H9 (cell line): Measurements from ENCODE around the gene OXSM. TPM values are rescaled to one million over a fixed set of nuclear protein-coding genes. Genes with fewer than 3 reads are reported as not detected.

Experiments used
- DNase-seq: peaks from one replicate; pipeline ENCODE4 v3.0.0-alpha.2; 2017
- H2AFZ ChIP-seq: one replicate; pipeline ENCODE4 v1.6.1; 2013; ENCODE audit warnings: mild to moderate bottlenecking, low read length, control low read depth, moderate library complexity
- H2AK5ac ChIP-seq: 2 replicates; pipeline ENCODE4 v1.6.1; 2013; ENCODE audit warnings: low read length, control low read depth, mixed read lengths; ENCODE audit not compliant: insufficient read length
- H2BK120ac ChIP-seq: one replicate; pipeline ENCODE4 v1.6.1; 2013; ENCODE audit warnings: low read depth, mild to moderate bottlenecking, low read length, control low read depth, inconsistent platforms; ENCODE audit not compliant: poor library complexity, severe bottlenecking
- H2BK12ac ChIP-seq: 2 replicates; pipeline ENCODE4 v1.6.1; 2013; ENCODE audit warnings: low read length, control low read depth, mixed read lengths, low read depth; ENCODE audit not compliant: insufficient read length
- H2BK15ac ChIP-seq: 2 replicates; pipeline ENCODE4 v1.6.1; 2013; ENCODE audit warnings: low read depth, low read length, control low read depth
- H2BK20ac ChIP-seq: one replicate; pipeline ENCODE4 v1.6.1; 2013; ENCODE audit warnings: low read depth, mild to moderate bottlenecking, low read length, control low read depth, inconsistent platforms; ENCODE audit not compliant: poor library complexity, severe bottlenecking
- H2BK5ac ChIP-seq: 2 replicates; pipeline ENCODE4 v1.6.1; 2013; ENCODE audit warnings: low read length, control low read depth, mixed read lengths; ENCODE audit not compliant: insufficient read length
- H3K14ac ChIP-seq: 2 replicates; pipeline ENCODE4 v1.6.1; 2013; ENCODE audit warnings: low read length, control low read depth; ENCODE audit not compliant: insufficient read depth
- H3K18ac ChIP-seq: 2 replicates; pipeline ENCODE4 v1.6.1; 2013; ENCODE audit warnings: low read depth, mild to moderate bottlenecking, mixed read lengths, low read length, control low read depth; ENCODE audit not compliant: insufficient read length
- H3K23ac ChIP-seq: 2 replicates; pipeline ENCODE4 v1.6.1; 2013; ENCODE audit warnings: low read length, control low read depth, mixed read lengths, low read depth; ENCODE audit not compliant: insufficient read length
- H3K23me2 ChIP-seq: 2 replicates; pipeline ENCODE4 v1.6.1; 2013; ENCODE audit warnings: low read depth, mild to moderate bottlenecking, mixed read lengths, low read length, control low read depth; ENCODE audit not compliant: insufficient read length, poor library complexity, severe bottlenecking
- H3K27ac ChIP-seq: 2 replicates; pipeline ENCODE4 v1.5.1; 2013; ENCODE audit warnings: low read length, control low read depth, mixed read lengths, low read depth; ENCODE audit not compliant: insufficient read length
- H3K27me3 ChIP-seq: 2 replicates; pipeline ENCODE4 v1.6.1; 2013; ENCODE audit warnings: low read length, control low read depth, inconsistent platforms; ENCODE audit not compliant: insufficient read depth
- H3K4ac ChIP-seq: 2 replicates; pipeline ENCODE4 v1.6.1; 2013; ENCODE audit warnings: low read depth, mild to moderate bottlenecking, control low read depth, inconsistent platforms, low read length, moderate library complexity
- H3K4me1 ChIP-seq: 2 replicates; pipeline ENCODE4 v1.6.1; 2013; ENCODE audit warnings: low read length, control low read depth, inconsistent platforms; ENCODE audit not compliant: insufficient read depth
- H3K4me2 ChIP-seq: 2 replicates; pipeline ENCODE4 v1.6.1; 2013; ENCODE audit warnings: low read length, control low read depth, mixed read lengths; ENCODE audit not compliant: insufficient read length, insufficient read depth
- H3K56ac ChIP-seq: 2 replicates; pipeline ENCODE4 v1.6.1; 2013; ENCODE audit warnings: low read depth, mild to moderate bottlenecking, mixed read lengths, low read length, control low read depth; ENCODE audit not compliant: insufficient read length
- H3K79me1 ChIP-seq: 2 replicates; pipeline ENCODE4 v1.6.1; 2013; ENCODE audit warnings: low read depth, mild to moderate bottlenecking, moderate library complexity, low read length, control low read depth, inconsistent platforms; ENCODE audit not compliant: insufficient read depth, poor library complexity, severe bottlenecking
- H3K79me2 ChIP-seq: 2 replicates; pipeline ENCODE4 v1.6.1; 2013; ENCODE audit warnings: low read length, control low read depth, inconsistent platforms; ENCODE audit not compliant: insufficient read depth
- H3K9ac ChIP-seq: 2 replicates; pipeline ENCODE4 v1.6.1; 2013; ENCODE audit warnings: low read length, control low read depth, mixed read lengths; ENCODE audit not compliant: insufficient read length; ENCODE audit errors: extremely low read depth
- H3K9me3 ChIP-seq: one replicate; pipeline ENCODE4 v1.6.1; 2013; ENCODE audit warnings: low read depth, low read length, inconsistent platforms; ENCODE audit not compliant: control insufficient read depth
- H3T11ph ChIP-seq: one replicate; pipeline ENCODE4 v1.6.1; 2013; ENCODE audit warnings: mild to moderate bottlenecking, low read length, control low read depth, inconsistent platforms
- H4K20me1 ChIP-seq: one replicate; pipeline ENCODE4 v1.6.1; 2013; ENCODE audit not compliant: control insufficient read depth, insufficient read length, insufficient read depth
- H4K5ac ChIP-seq: 2 replicates; pipeline ENCODE4 v1.6.1; 2013; ENCODE audit warnings: low read depth, mild to moderate bottlenecking, mixed read lengths, low read length, control low read depth; ENCODE audit not compliant: insufficient read length
- H4K8ac ChIP-seq: replicated peaks from 2 replicates; pipeline ENCODE4 v1.6.1; 2013; ENCODE audit warnings: low read length, control low read depth, mixed read lengths, low read depth; ENCODE audit not compliant: insufficient read length
- H4K91ac ChIP-seq: 2 replicates; pipeline ENCODE4 v1.6.1; 2013; ENCODE audit warnings: low read depth, mild to moderate bottlenecking, moderate library complexity, mixed read lengths, low read length, control low read depth; ENCODE audit not compliant: insufficient read length
- H3K27ac Mint-ChIP-seq, 3 experiments: 2 replicates in 2 of 3; 3 replicates in 1 of 3; pipeline ENCODE4 v1.8.0; 2020 to 2021; ENCODE audit warnings: mixed read lengths in 3 of 3, mild to moderate bottlenecking in 1 of 3, moderate library complexity in 1 of 3
- H3K27me3 Mint-ChIP-seq: 2 replicates; pipeline ENCODE4 v1.8.0; 2021; ENCODE audit warnings: low read depth, mild to moderate bottlenecking, moderate library complexity, mixed read lengths
- H3K36me3 Mint-ChIP-seq, 3 experiments: 2 replicates in 2 of 3; 3 replicates in 1 of 3; pipeline ENCODE4 v1.8.0; 2020 to 2021; ENCODE audit warnings: low read depth in 3 of 3, mixed read lengths in 3 of 3; ENCODE audit not compliant: insufficient read depth in 1 of 3
- H3K4me1 Mint-ChIP-seq, 2 experiments: 2 replicates each; pipeline ENCODE4 v1.8.0; 2020; ENCODE audit warnings: mixed read lengths in 2 of 2
- H3K4me3 Mint-ChIP-seq, 2 experiments: 2 replicates in 1 of 2; 3 replicates in 1 of 2; pipeline ENCODE4 v1.8.0; 2020 to 2021; ENCODE audit warnings: mild to moderate bottlenecking in 2 of 2, mixed read lengths in 2 of 2, moderate library complexity in 1 of 2
- H3K9me3 Mint-ChIP-seq, 2 experiments: 2 replicates in 1 of 2; 3 replicates in 1 of 2; pipeline ENCODE4 v1.8.0; 2020; ENCODE audit warnings: mild to moderate bottlenecking in 2 of 2, mixed read lengths in 2 of 2, moderate library complexity in 1 of 2
- CTCF ChIP-seq: fragments of 200-600 bp; sonication (generic); conservative IDR thresholded peaks from 3 replicates; pipeline ENCODE4 v1.8.0; 2021; ENCODE audit warnings: antibody characterized with exemption, mild to moderate bottlenecking
- WGBS: extraction: QIAGEN DNeasy Blood & Tissue Kit; methylation state at CpG from one replicate; pipeline ENCODE4 v1.1.7; 2013; ENCODE audit warnings: missing lambda C conversion rate, low lambda C conversion rate, mixed read lengths; ENCODE audit not compliant: insufficient read length; ENCODE audit errors: extremely low coverage; 5-methylcytosine and 5-hydroxymethylcytosine counted together
- total RNA-seq: library from RNA; stranded (reverse); gene quantifications from 2 replicates; pipeline ENCODE4 v1.2.1, GENCODE V29; 2021

Gene OXSM
- total RNA-seq, 1 experiment from 2014 or later: 2.5 TPM

- H2AK5ac ChIP-seq: no peak overlapping the region
- H3K79me1 ChIP-seq: no peaks in the 10 kb centered on the region
- no peak overlapping the region for H3K4ac ChIP-seq
- H4K5ac ChIP-seq: no peak overlapping the region
- no peak overlapping the region for H2BK12ac ChIP-seq
- peaks cover 38 to 48% of the 10 kb centered on the region in 2 experiments for H3K4me1 Mint-ChIP-seq
- H2AFZ ChIP-seq: no peak overlapping the region
- no peak overlapping the region for H3K18ac ChIP-seq
- no peak overlapping the region for H3K4me2 ChIP-seq
- H3K9ac ChIP-seq: no peak overlapping the region
- TF ChIP-seq CTCF: no peak
- H3K27me3 ChIP-seq: no peaks in the 10 kb centered on the region
- H3K23me2 ChIP-seq: peaks cover 12% of the 10 kb centered on the region
- H2BK20ac ChIP-seq: no peak overlapping the region
- no peaks in the 10 kb centered on the region; the same call in 1 of the 2 replicates for H3K79me2 ChIP-seq
- H3K56ac ChIP-seq: no peak overlapping the region
- no peaks in the 10 kb centered on the region for H3K4me1 ChIP-seq
- H4K91ac ChIP-seq: no peak overlapping the region
- peaks cover 0 to 4% of the 10 kb centered on the region in 2 experiments; a peak in 1 of 5 replicates for H3K9me3 Mint-ChIP-seq
- no peak overlapping the region for H4K8ac ChIP-seq
- H3K9me3 ChIP-seq: no peaks in the 10 kb centered on the region
- H3K36me3 Mint-ChIP-seq: peaks cover 0 to 8% (median 0%) of the 10 kb centered on the region in 3 experiments; a peak in 2 of 7 replicates
- H2BK120ac ChIP-seq: no peak overlapping the region
- H2BK15ac ChIP-seq: no peak overlapping the region
- no peak overlapping the region for H3K23ac ChIP-seq
- WGBS: no CpG with 5 or more reads among the region's 3 CpGs
- H3K27ac Mint-ChIP-seq: no peak overlapping the region
- H4K20me1 ChIP-seq: no peaks in the 10 kb centered on the region
- H3K27me3 Mint-ChIP-seq: peaks cover 7% of the 10 kb centered on the region
- no peak overlapping the region for H3K27ac ChIP-seq
- H3K4me3 Mint-ChIP-seq: no peak overlapping the region
- no peak overlapping the region for H3T11ph ChIP-seq
- DNase-seq: no peak
- H3K14ac ChIP-seq: no peak overlapping the region
- H2BK5ac ChIP-seq: no peak overlapping the region
Measured at GRCh38 chr3:25785826-25786225, 4.1 kb upstream of the OXSM start.
